Measurements from ENCODE around the gene GRIA4. TPM values are rescaled to one million over a fixed set of nuclear protein-coding genes. Genes with fewer than 3 reads are reported as not detected.

Gene GRIA4
- total RNA-seq, 6 donors from 2014 or later: not detected

- Histone ChIP-seq H3K4me1 (no peaks in the 10 kb centered on the region), H3K27me3 (no peaks in the 10 kb centered on the region), H3K36me3 (no peaks in the 10 kb centered on the region), H3K27ac (no peak overlapping the region), H3K9me3 (no peaks in the 10 kb centered on the region), H3K4me3 (no peak overlapping the region)
- ATAC-seq (ENCODE audit: low FRiP score in 2 of 2) (no peak), DNase-seq (no peak)
- 84 to 87% methylated on average over 1 of the region's 1 CpG for WGBS, 2 donors
- TF ChIP-seq EP300 (IDR thresholded peaks at IDR 0.05) (no peak), POLR2AphosphoS5 (IDR thresholded peaks at IDR 0.05) (no peak), POLR2A (IDR thresholded peaks at IDR 0.05) (no peak)
- TF ChIP-seq, protein P1, sequence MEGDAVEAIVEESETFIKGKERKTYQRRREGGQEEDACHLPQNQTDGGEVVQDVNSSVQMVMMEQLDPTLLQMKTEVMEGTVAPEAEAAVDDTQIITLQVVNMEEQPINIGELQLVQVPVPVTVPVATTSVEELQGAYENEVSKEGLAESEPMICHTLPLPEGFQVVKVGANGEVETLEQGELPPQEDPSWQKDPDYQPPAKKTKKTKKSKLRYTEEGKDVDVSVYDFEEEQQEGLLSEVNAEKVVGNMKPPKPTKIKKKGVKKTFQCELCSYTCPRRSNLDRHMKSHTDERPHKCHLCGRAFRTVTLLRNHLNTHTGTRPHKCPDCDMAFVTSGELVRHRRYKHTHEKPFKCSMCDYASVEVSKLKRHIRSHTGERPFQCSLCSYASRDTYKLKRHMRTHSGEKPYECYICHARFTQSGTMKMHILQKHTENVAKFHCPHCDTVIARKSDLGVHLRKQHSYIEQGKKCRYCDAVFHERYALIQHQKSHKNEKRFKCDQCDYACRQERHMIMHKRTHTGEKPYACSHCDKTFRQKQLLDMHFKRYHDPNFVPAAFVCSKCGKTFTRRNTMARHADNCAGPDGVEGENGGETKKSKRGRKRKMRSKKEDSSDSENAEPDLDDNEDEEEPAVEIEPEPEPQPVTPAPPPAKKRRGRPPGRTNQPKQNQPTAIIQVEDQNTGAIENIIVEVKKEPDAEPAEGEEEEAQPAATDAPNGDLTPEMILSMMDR (IDR thresholded peaks at IDR 0.05): no peak
These were observed 224.6 kb downstream of the GRIA4 start for GRCh38 chr11:105834461-105834860.

GRCh38 chr11:105838668-105839384, 229.0 kb downstream of the GRIA4 start:
- H3K4me3 ChIP-seq: no peak overlapping the region
- DNase-seq (no peak), ATAC-seq (ENCODE audit: low FRiP score in 2 of 2) (no peak)
- 88 to 90% methylated on average over 4 of the region's 4 CpGs for WGBS, 2 donors
- TF ChIP-seq, protein P1 (IDR thresholded peaks at IDR 0.05): no peak
- TF ChIP-seq POLR2AphosphoS5 (IDR thresholded peaks at IDR 0.05) (no peak), POLR2A (IDR thresholded peaks at IDR 0.05) (no peak), EP300 (IDR thresholded peaks at IDR 0.05) (no peak)
- no peaks in the 10 kb centered on the region for H3K4me1 ChIP-seq
- no peak overlapping the region for H3K27ac ChIP-seq
- H3K27me3 ChIP-seq: no peaks in the 10 kb centered on the region
- H3K36me3 ChIP-seq: no peaks in the 10 kb centered on the region
- H3K9me3 ChIP-seq: no peaks in the 10 kb centered on the region

- Histone ChIP-seq H3K9me3 (no peaks in the 10 kb centered on the region), H3K36me3 (no peaks in the 10 kb centered on the region), H3K27ac (no peak overlapping the region), H3K27me3 (no peaks in the 10 kb centered on the region), H3K4me3 (no peak overlapping the region), H3K4me1 (no peaks in the 10 kb centered on the region)
- TF ChIP-seq POLR2AphosphoS5 (IDR thresholded peaks at IDR 0.05) (no peak), EP300 (IDR thresholded peaks at IDR 0.05) (no peak), POLR2A (IDR thresholded peaks at IDR 0.05) (no peak)
- TF ChIP-seq, protein P1 (IDR thresholded peaks at IDR 0.05): no peak
- WGBS, 2 donors: 60 to 70% methylated on average over 4 of the region's 4 CpGs
- ATAC-seq (ENCODE audit: low FRiP score in 2 of 2): no peak
- no peak for DNase-seq
These were observed 230.5 kb downstream of the GRIA4 start for GRCh38 chr11:105840391-105840790.

DNA sequence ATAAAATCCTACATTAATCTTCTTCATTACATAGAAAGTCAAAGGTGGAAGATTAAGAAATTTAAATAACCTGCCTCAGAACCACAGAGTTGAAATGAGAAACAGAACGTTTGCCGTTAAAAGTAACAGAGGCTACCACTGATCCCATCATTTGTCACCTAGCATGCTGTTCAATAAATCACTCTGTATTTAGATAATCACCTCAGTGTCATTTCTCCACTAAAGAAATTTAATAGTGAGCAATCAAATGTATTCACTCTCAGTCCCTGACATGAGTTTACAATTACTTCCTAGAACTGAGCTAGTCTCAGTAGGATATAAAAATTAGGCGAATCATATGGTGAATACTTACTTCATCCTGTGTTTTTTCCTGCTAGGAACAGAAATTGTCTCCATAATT, 242.5 kb downstream of the GRIA4 start:
- Histone ChIP-seq H3K4me1 (no peaks in the 10 kb centered on the region), H3K27me3 (no peaks in the 10 kb centered on the region), H3K9me3 (no peaks in the 10 kb centered on the region), H3K36me3 (no peaks in the 10 kb centered on the region), H3K4me3 (no peak overlapping the region), H3K27ac (no peak overlapping the region)
- DNase-seq: no peak
- TF ChIP-seq, protein P1 (IDR thresholded peaks at IDR 0.05): no peak
- TF ChIP-seq POLR2A (IDR thresholded peaks at IDR 0.05) (no peak), EP300 (IDR thresholded peaks at IDR 0.05) (no peak), POLR2AphosphoS5 (IDR thresholded peaks at IDR 0.05) (no peak)
- no peak for ATAC-seq (ENCODE audit: low FRiP score in 2 of 2)
- 71 to 76% methylated on average over 3 of the region's 3 CpGs for WGBS, 2 donors

- TF ChIP-seq, protein P1 (IDR thresholded peaks at IDR 0.05): no peak
- TF ChIP-seq EP300 (IDR thresholded peaks at IDR 0.05): no peak
- TF ChIP-seq POLR2AphosphoS5 (IDR thresholded peaks at IDR 0.05): no peak
- no peak for TF ChIP-seq POLR2A (IDR thresholded peaks at IDR 0.05)
- Histone ChIP-seq H3K27me3 (no peaks in the 10 kb centered on the region), H3K27ac (no peak overlapping the region), H3K9me3 (no peaks in the 10 kb centered on the region), H3K4me3 (no peak overlapping the region), H3K4me1 (no peaks in the 10 kb centered on the region), H3K36me3 (no peaks in the 10 kb centered on the region)
- DNase-seq: no peak
- 84 to 87% methylated on average over 4 of the region's 4 CpGs for WGBS, 2 donors
- no peak for ATAC-seq (ENCODE audit: low FRiP score in 2 of 2)
These were observed 244.4 kb downstream of the GRIA4 start for GRCh38 chr11:105854269-105854668.

Data from upper lobe of left lung (tissue), 6 donors.